Gastroesophageal sphincter (tissue), 3 donors: ENCODE data around the gene ARIH1.

Experiments
- CTCF ChIP-seq, 4 experiments: fragments of 200-600 bp in 2 of 4; fragments of 450-650 bp in 2 of 4; sonication (generic) in 1 of 4; IDR thresholded peaks; one replicate each; pipeline ENCODE4 v1.5.1; 2017 to 2019; ENCODE audit warnings: antibody characterized with exemption in 4 of 4, mild to moderate bottlenecking in 2 of 4, moderate library complexity in 2 of 4
- POLR2A ChIP-seq, 2 donors: fragments of 450-650 bp; IDR thresholded peaks; one replicate each; pipeline ENCODE4 v1.6.1; 2017; ENCODE audit warnings: antibody characterized with exemption in 2 of 2, mild to moderate bottlenecking in 2 of 2, moderate library complexity in 1 of 2
- POLR2AphosphoS5 ChIP-seq: sonication (generic); formaldehyde crosslinking; IDR thresholded peaks from one replicate; pipeline ENCODE4 v1.6.1; 2017; ENCODE audit warnings: antibody characterized with exemption

GRCh38 chr15:72509484-72509883 lies 35.4 kb downstream of the ARIH1 start:
- no peak for TF ChIP-seq POLR2AphosphoS5
- no peak for TF ChIP-seq CTCF (IDR thresholded peaks at IDR 0.05)
- no peak for TF ChIP-seq POLR2A (IDR thresholded peaks at IDR 0.05)
